C4-2B (cell line): Measurements from ENCODE around the gene ROGDI.

Source experiments
- H3K27ac ChIP-seq: fragments of 450-650 bp; 2 replicates; pipeline ENCODE4 v1.5.1; 2017
- CTCF ChIP-seq: fragments of 450-650 bp; conservative IDR thresholded peaks from 2 replicates; pipeline ENCODE4 v1.5.1; 2017; ENCODE audit warnings: mild to moderate bottlenecking
- ZFX ChIP-seq: fragments of 450-650 bp; IDR thresholded peaks from 2 replicates; pipeline ENCODE4 v1.6.1; 2017

ROGDI gene

GRCh38 chr16:4828567-4829321, 26.3 kb upstream of the ROGDI start:
- no peak for TF ChIP-seq ZFX
- no peak for TF ChIP-seq CTCF
- no peak overlapping the region for H3K27ac ChIP-seq

GRCh38 chr16:4826980-4827379, 24.5 kb upstream of the ROGDI start:
- no peak overlapping the region for H3K27ac ChIP-seq
- TF ChIP-seq ZFX (no peak), CTCF (no peak)

GRCh38 chr16:4826526-4826925, 24.1 kb upstream of the ROGDI start:
- no peak for TF ChIP-seq ZFX
- TF ChIP-seq CTCF: no peak
- no peak overlapping the region for H3K27ac ChIP-seq

- TF ChIP-seq CTCF (no peak), ZFX (no peak)
- no peak overlapping the region for H3K27ac ChIP-seq
Measured at GRCh38 chr16:4825196-4825595, 22.8 kb upstream of the ROGDI start.

GRCh38 chr16:4820652-4821051, 18.2 kb upstream of the ROGDI start:
- no peak overlapping the region for H3K27ac ChIP-seq
- no peak for TF ChIP-seq CTCF
- TF ChIP-seq ZFX: no peak

- no peak overlapping the region for H3K27ac ChIP-seq
- TF ChIP-seq CTCF: no peak
- no peak for TF ChIP-seq ZFX
Measured at GRCh38 chr16:4814542-4815173, 12.2 kb upstream of the ROGDI start.

GRCh38 chr16:4814046-4814445, 11.6 kb upstream of the ROGDI start:
- TF ChIP-seq ZFX: no peak
- H3K27ac ChIP-seq: no peak overlapping the region
